ENCODE results near the gene KRT86.

KRT86 gene

DNA sequence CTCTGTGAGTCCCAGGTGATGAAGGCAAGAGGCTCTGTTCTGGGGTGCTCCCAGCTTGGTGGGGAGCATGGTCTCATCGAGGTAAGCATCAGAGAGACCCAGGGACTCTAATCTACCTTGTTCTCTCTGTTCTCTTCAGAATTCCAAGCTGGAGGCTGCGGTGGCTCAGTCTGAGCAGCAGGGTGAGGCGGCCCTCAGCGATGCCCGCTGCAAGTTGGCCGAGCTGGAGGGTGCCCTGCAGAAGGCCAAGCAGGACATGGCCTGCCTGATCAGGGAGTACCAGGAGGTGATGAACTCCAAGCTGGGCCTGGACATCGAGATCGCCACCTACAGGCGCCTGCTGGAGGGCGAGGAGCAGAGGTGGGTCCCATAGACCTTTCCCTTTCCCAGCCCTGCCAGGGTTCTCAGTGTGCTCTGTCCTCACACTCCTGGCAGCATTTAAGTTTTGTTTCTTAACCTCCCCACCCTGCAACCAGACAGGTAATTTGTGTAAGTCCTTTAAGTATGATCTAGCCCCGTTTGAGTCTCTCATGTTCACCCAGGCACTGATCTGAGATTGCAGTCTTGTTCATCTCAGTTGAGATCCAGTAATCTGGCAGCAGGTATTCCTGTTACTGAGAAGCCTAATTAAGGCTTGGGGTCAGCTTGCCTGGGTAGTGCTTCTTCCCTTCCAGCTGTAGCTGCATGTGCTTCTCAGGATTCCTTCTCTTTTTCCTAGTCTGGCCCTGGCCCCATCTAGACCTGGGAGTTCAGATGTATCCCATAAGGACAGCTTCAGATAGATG, 31.7 kb downstream of the KRT86 start:
- no peak overlapping the region for H3K9ac ChIP-seq (ENCODE audit: low read length)
- TF ChIP-seq EZH2phosphoT487 (conservative IDR thresholded peaks at IDR 0.05; ENCODE audit: low read length) (no peak), CTCF (IDR thresholded peaks at IDR 0.05; ENCODE audit: insufficient read depth, low read length, poor library complexity, severe bottlenecking) (no peak)
- H3K9me2 ChIP-seq (replicated peaks; ENCODE audit: insufficient read depth, low read length): no peaks in the 10 kb centered on the region
- no peaks in the 10 kb centered on the region for H3K79me2 ChIP-seq (ENCODE audit: insufficient read depth, low read length)
- H3K9me3 ChIP-seq (ENCODE audit: insufficient read depth, low read length): no peaks in the 10 kb centered on the region
- H3K4me3 ChIP-seq (ENCODE audit: insufficient read depth, low read length, poor library complexity, severe bottlenecking): no peak overlapping the region
- no peaks in the 10 kb centered on the region; the same call in 1 of the 2 replicates for H3K27me3 ChIP-seq (ENCODE audit: low read length)
- H3K4me2 ChIP-seq (ENCODE audit: low read depth, low read length, poor library complexity, severe bottlenecking): no peak overlapping the region
- no peak overlapping the region for H3K27ac ChIP-seq (ENCODE audit: low read depth, low read length)
- H3F3A ChIP-seq (ENCODE audit: insufficient read depth): no peaks in the 10 kb centered on the region
- H4K20me1 ChIP-seq (ENCODE audit: low read depth, low read length): no peaks in the 10 kb centered on the region
- H3K36me3 ChIP-seq (ENCODE audit: low read length): no peaks in the 10 kb centered on the region
- H2AFZ ChIP-seq (ENCODE audit: low read depth, low read length, severe bottlenecking): no peak overlapping the region

GRCh38 chr12:52306731-52307130, 32.3 kb downstream of the KRT86 start:
- Histone ChIP-seq H3K27ac (ENCODE audit: low read depth, low read length) (no peak overlapping the region), H3K4me2 (ENCODE audit: low read depth, low read length, poor library complexity, severe bottlenecking) (no peak overlapping the region)
- TF ChIP-seq EZH2phosphoT487 (conservative IDR thresholded peaks at IDR 0.05; ENCODE audit: low read length) (no peak), CTCF (IDR thresholded peaks at IDR 0.05; ENCODE audit: insufficient read depth, low read length, poor library complexity, severe bottlenecking) (no peak)

DNA sequence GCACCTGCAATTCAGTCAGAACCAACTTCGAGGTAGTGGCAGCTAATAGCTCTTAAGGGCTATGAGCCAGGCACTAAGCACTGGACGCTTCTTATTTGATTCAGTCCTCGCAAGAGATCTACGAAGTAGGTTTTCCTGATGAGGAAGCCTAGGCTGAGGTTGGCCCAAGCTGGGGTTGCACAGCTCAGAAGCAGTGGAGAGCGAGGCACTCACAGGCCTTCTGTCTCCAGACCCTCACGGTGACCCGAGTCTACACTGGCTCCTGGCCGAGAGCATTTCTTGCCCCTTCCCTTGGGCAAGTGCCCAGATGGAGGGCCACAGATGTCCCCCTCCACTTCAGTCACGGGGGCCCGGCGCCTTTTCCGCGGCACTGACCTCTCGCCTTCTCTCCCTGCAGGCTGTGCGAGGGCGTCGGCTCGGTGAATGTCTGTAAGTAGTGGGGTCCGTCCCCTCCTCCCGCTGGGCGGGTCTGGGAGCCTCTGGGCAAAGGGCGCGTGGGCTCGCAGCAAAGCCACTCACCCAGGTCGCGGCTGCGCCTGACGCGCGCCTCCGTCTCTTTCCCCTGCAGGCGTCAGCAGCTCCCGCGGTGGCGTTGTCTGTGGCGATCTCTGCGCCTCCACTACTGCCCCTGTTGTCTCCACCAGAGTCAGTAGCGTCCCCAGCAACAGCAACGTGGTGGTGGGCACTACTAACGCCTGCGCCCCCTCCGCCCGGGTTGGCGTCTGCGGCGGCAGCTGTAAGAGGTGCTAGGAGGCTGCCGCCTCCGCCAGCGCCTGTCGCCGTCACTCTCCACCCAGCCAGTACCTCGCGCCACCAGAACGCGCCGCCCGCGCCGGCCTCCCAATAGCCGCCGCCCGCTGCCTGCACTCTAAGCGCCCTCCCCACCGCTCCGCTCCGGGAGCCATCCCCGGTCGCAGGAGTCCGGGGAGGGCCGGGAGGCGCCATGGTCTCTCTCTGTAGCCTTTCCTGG, 33.7 kb downstream of the KRT86 start:
- Histone ChIP-seq H3K27ac (ENCODE audit: low read depth, low read length) (no peak overlapping the region), H3K9ac (ENCODE audit: low read length) (no peak overlapping the region), H4K20me1 (ENCODE audit: low read depth, low read length) (no peaks in the 10 kb centered on the region), H3K9me3 (ENCODE audit: insufficient read depth, low read length) (no peaks in the 10 kb centered on the region), H2AFZ (ENCODE audit: low read depth, low read length, severe bottlenecking) (no peak overlapping the region), H3K79me2 (ENCODE audit: insufficient read depth, low read length) (no peaks in the 10 kb centered on the region), H3K36me3 (ENCODE audit: low read length) (no peaks in the 10 kb centered on the region), H3K4me3 (ENCODE audit: insufficient read depth, low read length, poor library complexity, severe bottlenecking) (no peak overlapping the region), H3K4me2 (ENCODE audit: low read depth, low read length, poor library complexity, severe bottlenecking) (no peak overlapping the region), H3F3A (ENCODE audit: insufficient read depth) (no peaks in the 10 kb centered on the region), H3K27me3 (ENCODE audit: low read length) (no peaks in the 10 kb centered on the region; the same call in 1 of the 2 replicates), H3K9me2 (replicated peaks; ENCODE audit: insufficient read depth, low read length) (no peaks in the 10 kb centered on the region)
- TF ChIP-seq CTCF (IDR thresholded peaks at IDR 0.05; ENCODE audit: insufficient read depth, low read length, poor library complexity, severe bottlenecking) (no peak), EZH2phosphoT487 (conservative IDR thresholded peaks at IDR 0.05; ENCODE audit: low read length) (no peak)

More at GRCh38 chr12:52306731-52307130, 32.3 kb downstream of the KRT86 start:
- no peaks in the 10 kb centered on the region; the same call in 1 of the 2 replicates for H3K27me3 ChIP-seq (ENCODE audit: low read length)
- H4K20me1 ChIP-seq (ENCODE audit: low read depth, low read length): no peaks in the 10 kb centered on the region
- H3K36me3 ChIP-seq (ENCODE audit: low read length): no peaks in the 10 kb centered on the region
- H3K9me3 ChIP-seq (ENCODE audit: insufficient read depth, low read length): no peaks in the 10 kb centered on the region
- H3K4me3 ChIP-seq (ENCODE audit: insufficient read depth, low read length, poor library complexity, severe bottlenecking): no peak overlapping the region
- H2AFZ ChIP-seq (ENCODE audit: low read depth, low read length, severe bottlenecking): no peak overlapping the region
- no peaks in the 10 kb centered on the region for H3K79me2 ChIP-seq (ENCODE audit: insufficient read depth, low read length)
- no peak overlapping the region for H3K9ac ChIP-seq (ENCODE audit: low read length)
- H3K9me2 ChIP-seq (replicated peaks; ENCODE audit: insufficient read depth, low read length): no peaks in the 10 kb centered on the region
- H3F3A ChIP-seq (ENCODE audit: insufficient read depth): no peaks in the 10 kb centered on the region

Data from SU-DHL-6 (cell line).